IMR-90 (cell line): ENCODE results near the gene PTPRG. TPM values are rescaled to one million over a fixed set of nuclear protein-coding genes. Genes with fewer than 3 reads are reported as not detected.

Source experiments
- ATAC-seq: fragments of 200-7000 bp; cut with Tn5 transposase; 2 replicates; pipeline ENCODE4 v1.9.1; 2020; ENCODE audit warnings: low read depth, mild to moderate bottlenecking, moderate library complexity
- BruUV-seq: library from RNA; stranded (reverse); fragments of 400-500 nt; replicated peaks from 2 replicates; lab custom pipeline; 2021; lab: Mats Ljungman, UMichigan
- CTCF ChIA-PET: fragments of 300-600 bp; formaldehyde crosslinking; extraction: SDS; loops from one replicate; lab custom pipeline; 2021; ENCODE audit warnings: antibody characterized with exemption; lab: Yijun Ruan, JAX
- POLR2A ChIA-PET: fragments of 300-600 bp; sonication (Branson Sonifier 250); formaldehyde crosslinking; loops from one replicate; lab custom pipeline; 2022; ENCODE audit warnings: antibody characterized with exemption; ENCODE audit not compliant: unreplicated experiment; lab: Charles Lee
- DNase-seq: peaks from one replicate; pipeline ENCODE4 v3.0.0; 2013
- H2AFZ ChIP-seq: replicated peaks from 2 replicates; pipeline ENCODE3; 2013; ENCODE audit warnings: low read length, mild to moderate bottlenecking; ENCODE audit not compliant: poor library complexity
- H2AK5ac ChIP-seq: 2 replicates; pipeline ENCODE4 v1.6.1; 2013; ENCODE audit warnings: low read depth, low read length, inconsistent platforms
- H2AK9ac ChIP-seq: replicated peaks from 2 replicates; pipeline ENCODE3; 2013; ENCODE audit warnings: mild to moderate bottlenecking, low read depth, low read length, moderate library complexity; ENCODE audit not compliant: poor library complexity
- H2BK120ac ChIP-seq: 2 replicates; pipeline ENCODE4 v1.6.1; 2013; ENCODE audit warnings: low read depth, low read length, inconsistent platforms
- H2BK15ac ChIP-seq: 3 replicates; pipeline ENCODE4 v1.6.1; 2013; ENCODE audit warnings: low read depth, low read length, inconsistent platforms
- H2BK20ac ChIP-seq: 2 replicates; pipeline ENCODE4 v1.6.1; 2013; ENCODE audit warnings: low read depth, mild to moderate bottlenecking, inconsistent platforms, low read length, moderate library complexity
- H2BK5ac ChIP-seq: 2 replicates; pipeline ENCODE4 v1.6.1; 2013; ENCODE audit warnings: mild to moderate bottlenecking, low read depth, low read length, inconsistent platforms; ENCODE audit not compliant: poor library complexity, severe bottlenecking
- H3K14ac ChIP-seq: replicated peaks from 2 replicates; pipeline ENCODE4 v1.6.1; 2013; ENCODE audit warnings: low read depth, low read length, inconsistent platforms
- H3K18ac ChIP-seq: 2 replicates; pipeline ENCODE4 v1.6.1; 2013; ENCODE audit warnings: low read depth, low read length, control low read depth
- H3K23ac ChIP-seq: 2 replicates; pipeline ENCODE4 v1.6.1; 2013; ENCODE audit warnings: low read depth, low read length, inconsistent platforms
- H3K27ac ChIP-seq: 2 replicates; pipeline ENCODE4 v1.5.1; 2013; ENCODE audit warnings: mild to moderate bottlenecking, control low read depth, low read length; ENCODE audit not compliant: insufficient read depth
- H3K27me3 ChIP-seq: 2 replicates; pipeline ENCODE4 v1.6.1; 2013; ENCODE audit warnings: low read length; ENCODE audit not compliant: control insufficient read depth, insufficient read depth
- H3K36me3 ChIP-seq: 2 replicates; pipeline ENCODE4 v1.6.1; 2013; ENCODE audit warnings: low read length, mixed read lengths; ENCODE audit not compliant: control insufficient read depth, insufficient read depth
- H3K4ac ChIP-seq: 2 replicates; pipeline ENCODE4 v1.6.1; 2013; ENCODE audit warnings: low read depth, low read length, inconsistent platforms
- H3K4me1 ChIP-seq: 2 replicates; pipeline ENCODE4 v1.6.1; 2013; ENCODE audit warnings: low read length, mixed read lengths; ENCODE audit not compliant: control insufficient read depth, insufficient read depth
- H3K4me2 ChIP-seq: 2 replicates; pipeline ENCODE4 v1.6.1; 2013; ENCODE audit warnings: low read depth, mild to moderate bottlenecking, control low read depth, low read length, moderate library complexity
- H3K4me3 ChIP-seq: 2 replicates; pipeline ENCODE4 v1.5.1; 2013; ENCODE audit warnings: low read depth, mild to moderate bottlenecking, control low read depth, low read length, moderate library complexity; ENCODE audit not compliant: insufficient read depth
- H3K56ac ChIP-seq: 2 replicates; pipeline ENCODE4 v1.6.1; 2013; ENCODE audit warnings: low read length, inconsistent platforms; ENCODE audit not compliant: insufficient read depth; ENCODE audit errors: extremely low read depth
- H3K79me1 ChIP-seq, 2 experiments: 2 replicates each; pipeline ENCODE4 v1.6.1; 2013; ENCODE audit warnings: low read length in 2 of 2, inconsistent platforms in 1 of 2, low read depth in 1 of 2
- H3K9ac ChIP-seq: 2 replicates; pipeline ENCODE4 v1.6.1; 2013; ENCODE audit warnings: low read depth, low read length, control low read depth
- H3K9me1 ChIP-seq: 2 replicates; pipeline ENCODE4 v1.6.1; 2013; ENCODE audit warnings: low read length, inconsistent platforms; ENCODE audit not compliant: insufficient read depth
- H3K9me3 ChIP-seq: 2 replicates; pipeline ENCODE4 v1.6.1; 2013; ENCODE audit warnings: low read length; ENCODE audit not compliant: control insufficient read depth, insufficient read depth
- H4K20me1 ChIP-seq: 2 replicates; pipeline ENCODE4 v1.6.1; 2013; ENCODE audit warnings: low read length, inconsistent platforms; ENCODE audit not compliant: insufficient read depth
- H4K5ac ChIP-seq: 2 replicates; pipeline ENCODE4 v1.6.1; 2013; ENCODE audit warnings: mild to moderate bottlenecking, low read depth, low read length, control low read depth
- H4K8ac ChIP-seq, 2 experiments: 2 replicates each; pipeline ENCODE4 v1.6.1; 2013; ENCODE audit warnings: low read depth in 2 of 2, low read length in 2 of 2, control low read depth in 1 of 2, inconsistent platforms in 1 of 2
- H4K91ac ChIP-seq: 2 replicates; pipeline ENCODE4 v1.6.1; 2013; ENCODE audit warnings: low read depth, low read length, inconsistent platforms; ENCODE audit not compliant: insufficient read depth
- CTCF ChIP-seq: conservative IDR thresholded peaks from 2 replicates; pipeline ENCODE4 v1.5.1; 2012; ENCODE audit warnings: mild to moderate bottlenecking, low read depth, low read length, improper control_type of control experiment
- ELK1 ChIP-seq: fragments of 150-350 bp; IDR thresholded peaks from 2 replicates; pipeline ENCODE4 v1.6.1; 2016; ENCODE audit warnings: low read depth, mild to moderate bottlenecking, low read length, moderate library complexity, borderline replicate concordance
- NFE2L2 ChIP-seq: fragments of 150-350 bp; IDR thresholded peaks from 2 replicates; pipeline ENCODE4 v1.6.1; 2016; ENCODE audit warnings: low read depth, mild to moderate bottlenecking, low read length
- RAD21 ChIP-seq: IDR thresholded peaks from 2 replicates; pipeline ENCODE4 v1.6.1; 2012; ENCODE audit warnings: low read length, improper control_type of control experiment
- WGBS, 2 experiments: methylation state at CpG; one replicate each; pipeline versions ENCODE4 v1.1.5 to v1.1.7; 2013; ENCODE audit warnings: missing lambda C conversion rate in 2 of 2; ENCODE audit not compliant: insufficient read length in 1 of 2; ENCODE audit errors: extremely low coverage in 2 of 2; 5-methylcytosine and 5-hydroxymethylcytosine counted together
- dilution Hi-C: fragments of 300-500 bp; cut with HindIII; formaldehyde crosslinking; loops from one replicate; pipeline ENCODE4 v1.14.3; 2018; ENCODE audit warnings: low sequenced_read_pairs; ENCODE audit not compliant: unreplicated experiment
- in situ Hi-C: fragments of 300-500 bp; cut with MboI; formaldehyde crosslinking; loops from 3 replicates; pipeline ENCODE4 v1.14.3; 2019; ENCODE audit warnings: low sequenced_read_pairs, inconsistent platforms, mixed read lengths
- intact Hi-C: fragments of 100-400 bp; cut with micrococcal nuclease; formaldehyde crosslinking; loops from 2 replicates; pipeline ENCODE4 v1.10.0; 2022
- polyA plus RNA-seq, 3 experiments: library from polyadenylated mRNA; depleted of rRNA; stranded (reverse); fragments of >200 nt; gene quantifications; 2 replicates each; pipeline ENCODE4 v1.2.3, GENCODE V29; 2012; ENCODE audit warnings: low replicate concordance in 1 of 3
- total RNA-seq: library from RNA; depleted of rRNA; stranded (reverse); fragments of >200 nt; gene quantifications from 2 replicates; pipeline ENCODE4 v1.2.3, GENCODE V29; 2012

Gene PTPRG
- total and polyA plus RNA-seq, 2 of the 4 experiments (the other 2 are of a cell fraction), result 7.7 to 31.0 TPM

GRCh38 chr3:62332835-62333244, 771.5 kb downstream of the PTPRG start:
- no peaks in the 10 kb centered on the region for H3K27me3 ChIP-seq
- in situ Hi-C loops (no loop called here), intact Hi-C loops (loop anchor here (5.0 to 10.0 kb wide), 2 partner anchors 131 to 902 kb away; no protein-coding TSS in a partner anchor), dilution Hi-C loops (no loop called here)
- no peaks in the 10 kb centered on the region for H3K36me3 ChIP-seq
- H3K79me1 ChIP-seq, result no peaks in the 10 kb centered on the region
- H3K4ac ChIP-seq, result no peak overlapping the region
- H2BK15ac ChIP-seq, result no peak overlapping the region
- DNase-seq, result peak; percentile 23
- no peak overlapping the region for H4K91ac ChIP-seq
- no peak overlapping the region for H3K9ac ChIP-seq
- no peaks in the 10 kb centered on the region for H3K4me1 ChIP-seq
- H3K18ac ChIP-seq, result no peak overlapping the region
- ATAC-seq, result no peak
- H3K14ac ChIP-seq, result no peak overlapping the region
- no peak overlapping the region for H3K4me3 ChIP-seq
- H3K23ac ChIP-seq, result no peak overlapping the region
- H3K56ac ChIP-seq, result no peak overlapping the region
- no peaks in the 10 kb centered on the region for H3K9me1 ChIP-seq
- no peak for TF ChIP-seq NFE2L2
- TF ChIP-seq CTCF, result peak; percentile 54
- TF ChIP-seq RAD21, result 0 out of 2 replicates have a peak, but pooled peaks have one; percentile 12
- TF ChIP-seq ELK1, result no peak
- no peak overlapping the region for H2BK120ac ChIP-seq
- no peak overlapping the region for H4K5ac ChIP-seq
- no peak overlapping the region for H2AK9ac ChIP-seq
- no peak overlapping the region for H4K8ac ChIP-seq
- WGBS, 2 experiments, result no CpG with 5 or more reads among the region's 2 CpGs
- BruUV-seq, result no TSS peak
- ChIA-PET CTCF (interaction anchor here (1.1 kb wide), 1 partner anchor 14 kb away, joined by 5 read pairs; no protein-coding TSS in a partner anchor), POLR2A (interaction anchor here (0.6 kb wide), 1 partner anchor 873 kb away, joined by 4 read pairs; no protein-coding TSS in a partner anchor)
- no peak overlapping the region for H2BK5ac ChIP-seq
- H3K9me3 ChIP-seq, result no peaks in the 10 kb centered on the region
- H2BK20ac ChIP-seq, result no peak overlapping the region
- H3K27ac ChIP-seq, result no peak overlapping the region
- no peaks in the 10 kb centered on the region for H4K20me1 ChIP-seq
- H2AK5ac ChIP-seq, result no peak overlapping the region
- H3K4me2 ChIP-seq, result no peak overlapping the region
- no peak overlapping the region for H2AFZ ChIP-seq
